ENCODE measurements around the gene CD83. TPM values are rescaled to one million over a fixed set of nuclear protein-coding genes. Genes with fewer than 3 reads are reported as not detected.

The CD83 gene
- polyA plus RNA-seq, 3 donors = 10.4 to 12.3 (median 11.3) TPM

GRCh38 chr6:14110001-14110818, 7.4 kb upstream of the CD83 start:
- no peak for DNase-seq (ENCODE audit: extremely low read depth in 1 of 11, low read depth in 9 of 11, low spot score in 4 of 11)

- no peak for DNase-seq (ENCODE audit: extremely low read depth in 1 of 11, low read depth in 9 of 11, low spot score in 4 of 11)
Measured at GRCh38 chr6:14113976-14114375, 3.6 kb upstream of the CD83 start.

- no peak for DNase-seq (ENCODE audit: extremely low read depth in 1 of 11, low read depth in 9 of 11, low spot score in 4 of 11)
Measured at GRCh38 chr6:14118091-14118439, 493 bp downstream of the CD83 start.

- no peak for DNase-seq (ENCODE audit: extremely low read depth in 1 of 11, low read depth in 9 of 11, low spot score in 4 of 11)
Measured at GRCh38 chr6:14118446-14118845, 874 bp downstream of the CD83 start.

- DNase-seq (ENCODE audit: extremely low read depth in 1 of 11, low read depth in 9 of 11, low spot score in 4 of 11) = peak in 1 of 11 donors; percentile 46
Measured at GRCh38 chr6:14119784-14120183, 2.2 kb downstream of the CD83 start.

GRCh38 chr6:14120546-14120945, 3.0 kb downstream of the CD83 start:
- no peak for DNase-seq (ENCODE audit: extremely low read depth in 1 of 11, low read depth in 9 of 11, low spot score in 4 of 11)

GRCh38 chr6:14121936-14122344, 4.4 kb downstream of the CD83 start:
- no peak for DNase-seq (ENCODE audit: extremely low read depth in 1 of 11, low read depth in 9 of 11, low spot score in 4 of 11)

GRCh38 chr6:14123386-14124111, 6.0 kb downstream of the CD83 start:
- DNase-seq (ENCODE audit: extremely low read depth in 1 of 11, low read depth in 9 of 11, low spot score in 4 of 11) = no peak

- DNase-seq (ENCODE audit: extremely low read depth in 1 of 11, low read depth in 9 of 11, low spot score in 4 of 11) = no peak
Measured at GRCh38 chr6:14125346-14125745, 7.8 kb downstream of the CD83 start.

- DNase-seq (ENCODE audit: extremely low read depth in 1 of 11, low read depth in 9 of 11, low spot score in 4 of 11) = no peak
Measured at GRCh38 chr6:14126191-14126590, 8.6 kb downstream of the CD83 start.

- DNase-seq (ENCODE audit: extremely low read depth in 1 of 11, low read depth in 9 of 11, low spot score in 4 of 11) = no peak
Measured at GRCh38 chr6:14127611-14128010, 10.0 kb downstream of the CD83 start.

- no peak for DNase-seq (ENCODE audit: extremely low read depth in 1 of 11, low read depth in 9 of 11, low spot score in 4 of 11)
Measured at GRCh38 chr6:14128012-14128411, 10.4 kb downstream of the CD83 start.

- no peak for DNase-seq (ENCODE audit: extremely low read depth in 1 of 11, low read depth in 9 of 11, low spot score in 4 of 11)
Measured at GRCh38 chr6:14128746-14129145, 11.2 kb downstream of the CD83 start.

- DNase-seq (ENCODE audit: extremely low read depth in 1 of 11, low read depth in 9 of 11, low spot score in 4 of 11) = peak in 8 of 11 donors; percentile 57 to 77 (median 70)
Measured at GRCh38 chr6:14129575-14129974, 12.0 kb downstream of the CD83 start.

- DNase-seq (ENCODE audit: extremely low read depth in 1 of 11, low read depth in 9 of 11, low spot score in 4 of 11) = no peak
Measured at GRCh38 chr6:14130435-14131075, 13.0 kb downstream of the CD83 start.

GRCh38 chr6:14131579-14131978, 14.0 kb downstream of the CD83 start:
- no peak for DNase-seq (ENCODE audit: extremely low read depth in 1 of 11, low read depth in 9 of 11, low spot score in 4 of 11)

- no peak for DNase-seq (ENCODE audit: extremely low read depth in 1 of 11, low read depth in 9 of 11, low spot score in 4 of 11)
Measured at GRCh38 chr6:14132244-14132920, 14.8 kb downstream of the CD83 start.

GRCh38 chr6:14132921-14133275, 15.3 kb downstream of the CD83 start:
- no peak for DNase-seq (ENCODE audit: extremely low read depth in 1 of 11, low read depth in 9 of 11, low spot score in 4 of 11)

GRCh38 chr6:14134211-14134910, 16.8 kb downstream of the CD83 start:
- DNase-seq (ENCODE audit: extremely low read depth in 1 of 11, low read depth in 9 of 11, low spot score in 4 of 11) = no peak
